ENCODE measurements around the gene NKX6-2. TPM values are rescaled to one million over a fixed set of nuclear protein-coding genes. Genes with fewer than 3 reads are reported as not detected.

The NKX6-2 gene
- total RNA-seq, 4 donors from 2014 or later, result not detected

GRCh38 chr10:132833421-132834111, 47.6 kb upstream of the NKX6-2 start:
- 40 to 70% methylated on average over 1 to 29 of the region's 29 CpGs for WGBS, 2 donors (ENCODE audit: low coverage in 1 of 2)

GRCh38 chr10:132832186-132832969, 46.4 kb upstream of the NKX6-2 start:
- Histone ChIP-seq H3K27me3 (peaks cover 60% of the 10 kb centered on the region), H3K27ac (no peak overlapping the region), H3K4me1 (no peaks in the 10 kb centered on the region), H3K36me3 (no peaks in the 10 kb centered on the region), H3K9me3 (no peaks in the 10 kb centered on the region), H3K4me3 (no peak overlapping the region)
- TF ChIP-seq CTCF (IDR thresholded peaks at IDR 0.05) (no peak), POLR2AphosphoS5 (IDR thresholded peaks at IDR 0.05) (no peak), POLR2A (IDR thresholded peaks at IDR 0.05) (no peak), EP300 (IDR thresholded peaks at IDR 0.05; ENCODE audit: low read depth) (no peak)
- 30 to 49% methylated on average over 2 to 30 of the region's 30 CpGs for WGBS, 2 donors (ENCODE audit: low coverage in 1 of 2)
- intact Hi-C loops (cut with DNase I; ENCODE audit: low total_unique reads), result no loop called here
- in situ Hi-C loops (cut with MboI; ENCODE audit: low pct_ligation_motif_present in 1 of 4, low pct_unique_long_range_greater_than_20kb in 1 of 4, low sequenced_read_pairs in 3 of 4), result no loop called here
- no peak for DNase-seq

More at GRCh38 chr10:132833421-132834111, 47.6 kb upstream of the NKX6-2 start:
- intact Hi-C loops (cut with DNase I; ENCODE audit: low total_unique reads) (no loop called here), in situ Hi-C loops (cut with MboI; ENCODE audit: low pct_ligation_motif_present in 1 of 4, low pct_unique_long_range_greater_than_20kb in 1 of 4, low sequenced_read_pairs in 3 of 4) (no loop called here)
- H3K27ac ChIP-seq, result no peak overlapping the region
- DNase-seq, result no peak
- H3K4me3 ChIP-seq, result no peak overlapping the region
- no peaks in the 10 kb centered on the region for H3K9me3 ChIP-seq
- no peak for TF ChIP-seq EP300 (IDR thresholded peaks at IDR 0.05; ENCODE audit: low read depth)
- no peak for TF ChIP-seq POLR2AphosphoS5 (IDR thresholded peaks at IDR 0.05)
- TF ChIP-seq CTCF (IDR thresholded peaks at IDR 0.05), result no peak
- TF ChIP-seq POLR2A (IDR thresholded peaks at IDR 0.05), result no peak
- H3K4me1 ChIP-seq, result no peaks in the 10 kb centered on the region
- no peaks in the 10 kb centered on the region for H3K36me3 ChIP-seq
- H3K27me3 ChIP-seq, result peaks cover 60% of the 10 kb centered on the region

GRCh38 chr10:132829403-132829802, 43.5 kb upstream of the NKX6-2 start:
- no peak overlapping the region for H3K4me3 ChIP-seq
- no peak for DNase-seq
- TF ChIP-seq POLR2AphosphoS5 (IDR thresholded peaks at IDR 0.05), result no peak
- TF ChIP-seq EP300 (IDR thresholded peaks at IDR 0.05; ENCODE audit: low read depth), result no peak
- TF ChIP-seq POLR2A (IDR thresholded peaks at IDR 0.05), result no peak
- no peak for TF ChIP-seq CTCF (IDR thresholded peaks at IDR 0.05)
- H3K27ac ChIP-seq, result no peak overlapping the region
- WGBS, 2 donors (ENCODE audit: low coverage in 1 of 2), result 77 to 78% methylated on average over 8 of the region's 8 CpGs
- H3K9me3 ChIP-seq, result no peaks in the 10 kb centered on the region
- H3K4me1 ChIP-seq, result no peaks in the 10 kb centered on the region
- peaks cover 39% of the 10 kb centered on the region for H3K27me3 ChIP-seq
- intact Hi-C loops (cut with DNase I; ENCODE audit: low total_unique reads), result no loop called here
- in situ Hi-C loops (cut with MboI; ENCODE audit: low pct_ligation_motif_present in 1 of 4, low pct_unique_long_range_greater_than_20kb in 1 of 4, low sequenced_read_pairs in 3 of 4), result no loop called here
- H3K36me3 ChIP-seq, result no peaks in the 10 kb centered on the region

- Histone ChIP-seq H3K27me3 (peaks cover 32% of the 10 kb centered on the region), H3K4me1 (no peaks in the 10 kb centered on the region), H3K36me3 (no peaks in the 10 kb centered on the region), H3K9me3 (no peaks in the 10 kb centered on the region), H3K4me3 (no peak overlapping the region), H3K27ac (no peak overlapping the region)
- 89% methylated on average over 20 of the region's 20 CpGs; no CpG with 5 or more reads in 1 of the 2 donors for WGBS, 2 donors (ENCODE audit: low coverage in 1 of 2)
- TF ChIP-seq CTCF (IDR thresholded peaks at IDR 0.05) (no peak), POLR2A (IDR thresholded peaks at IDR 0.05) (no peak), POLR2AphosphoS5 (IDR thresholded peaks at IDR 0.05) (no peak), EP300 (IDR thresholded peaks at IDR 0.05; ENCODE audit: low read depth) (no peak)
- no peak for DNase-seq
- intact Hi-C loops (cut with DNase I; ENCODE audit: low total_unique reads), result no loop called here
- in situ Hi-C loops (cut with MboI; ENCODE audit: low pct_ligation_motif_present in 1 of 4, low pct_unique_long_range_greater_than_20kb in 1 of 4, low sequenced_read_pairs in 3 of 4), result no loop called here
Observed at GRCh38 chr10:132828681-132829080, 42.7 kb upstream of the NKX6-2 start.
